ENCODE measurements around the gene MEF2A. TPM values are rescaled to one million over a fixed set of nuclear protein-coding genes. Genes with fewer than 3 reads are reported as not detected.

MEF2A gene
- total RNA-seq, 1 donor from 2014 or later = 49.5 TPM

DNA sequence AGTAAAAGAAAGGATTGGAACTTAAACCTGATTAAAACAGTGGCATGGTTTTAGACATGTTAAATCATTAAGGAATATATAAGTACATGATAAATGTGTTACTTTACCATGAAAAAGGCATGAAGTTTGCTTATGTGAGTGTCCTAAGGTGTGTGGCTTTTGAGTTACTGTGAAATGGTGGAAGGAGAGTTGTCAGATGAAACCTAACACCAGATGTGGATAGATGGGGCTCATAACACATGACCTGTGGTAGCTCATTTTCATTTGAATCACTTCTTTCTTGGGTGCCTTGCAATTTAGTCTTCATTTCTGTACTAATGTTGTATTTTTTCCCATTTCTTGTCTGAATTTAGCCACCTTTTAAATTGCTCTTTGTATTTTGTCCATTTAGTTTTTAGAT lies 13.0 kb downstream of the MEF2A start:
- DNase-seq = no peak
- Mint-ChIP-seq H3K4me3 (ENCODE audit: unreplicated experiment) (no peak overlapping the region), H3K27ac (ENCODE audit: unreplicated experiment) (no peak overlapping the region), H3K27me3 (ENCODE audit: unreplicated experiment) (no peaks in the 10 kb centered on the region), H3K9me3 (ENCODE audit: unreplicated experiment) (no peaks in the 10 kb centered on the region), H3K36me3 (ENCODE audit: unreplicated experiment) (peaks cover 5% of the 10 kb centered on the region), H3K4me1 (ENCODE audit: low read depth, unreplicated experiment) (peaks cover 31% of the 10 kb centered on the region)
- no peak for TF ChIP-seq CTCF (IDR thresholded peaks at IDR 0.05; ENCODE audit: partially characterized antibody, unreplicated experiment)

GRCh38 chr15:99580076-99580475 lies 14.3 kb downstream of the MEF2A start:
- DNase-seq = no peak
- peaks cover 4% of the 10 kb centered on the region for H3K27me3 Mint-ChIP-seq (ENCODE audit: unreplicated experiment)
- no peak for TF ChIP-seq CTCF (IDR thresholded peaks at IDR 0.05; ENCODE audit: partially characterized antibody, unreplicated experiment)
- H3K9me3 Mint-ChIP-seq (ENCODE audit: unreplicated experiment) = no peaks in the 10 kb centered on the region
- peaks cover 31% of the 10 kb centered on the region for H3K4me1 Mint-ChIP-seq (ENCODE audit: low read depth, unreplicated experiment)
- H3K27ac Mint-ChIP-seq (ENCODE audit: unreplicated experiment) = no peak overlapping the region
- no peaks in the 10 kb centered on the region for H3K36me3 Mint-ChIP-seq (ENCODE audit: unreplicated experiment)
- H3K4me3 Mint-ChIP-seq (ENCODE audit: unreplicated experiment) = no peak overlapping the region

DNA sequence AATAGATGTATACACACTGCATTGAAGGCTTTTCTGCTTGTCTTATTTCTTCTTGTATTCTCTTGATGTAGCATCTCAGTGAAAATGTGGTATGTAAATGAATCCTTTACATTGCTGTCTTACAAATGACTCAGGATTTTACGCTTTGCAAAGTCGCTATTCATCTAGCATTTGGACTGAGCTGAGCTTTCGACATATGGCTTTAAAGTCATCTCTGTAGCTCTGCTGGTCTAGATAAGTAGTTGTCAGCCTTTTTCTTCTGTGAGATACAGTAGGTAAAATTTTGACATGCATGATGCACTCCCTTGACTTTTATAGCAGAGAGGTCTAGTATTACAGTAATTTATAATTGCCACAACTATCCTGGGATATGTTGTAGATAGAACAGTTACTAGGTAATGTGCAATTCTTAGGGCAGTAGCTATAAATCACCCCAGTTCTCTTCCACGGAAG lies 16.8 kb downstream of the MEF2A start:
- H3K9me3 Mint-ChIP-seq (ENCODE audit: unreplicated experiment) = no peaks in the 10 kb centered on the region
- peak overlapping the region; percentile 62 for H3K27ac Mint-ChIP-seq (ENCODE audit: unreplicated experiment)
- peaks cover 4% of the 10 kb centered on the region for H3K27me3 Mint-ChIP-seq (ENCODE audit: unreplicated experiment)
- peak overlapping the region; percentile 27 for H3K4me3 Mint-ChIP-seq (ENCODE audit: unreplicated experiment)
- DNase-seq = no peak
- H3K4me1 Mint-ChIP-seq (ENCODE audit: low read depth, unreplicated experiment) = peaks cover 31% of the 10 kb centered on the region
- TF ChIP-seq CTCF (IDR thresholded peaks at IDR 0.05; ENCODE audit: partially characterized antibody, unreplicated experiment) = no peak
- H3K36me3 Mint-ChIP-seq (ENCODE audit: unreplicated experiment) = no peaks in the 10 kb centered on the region

DNA sequence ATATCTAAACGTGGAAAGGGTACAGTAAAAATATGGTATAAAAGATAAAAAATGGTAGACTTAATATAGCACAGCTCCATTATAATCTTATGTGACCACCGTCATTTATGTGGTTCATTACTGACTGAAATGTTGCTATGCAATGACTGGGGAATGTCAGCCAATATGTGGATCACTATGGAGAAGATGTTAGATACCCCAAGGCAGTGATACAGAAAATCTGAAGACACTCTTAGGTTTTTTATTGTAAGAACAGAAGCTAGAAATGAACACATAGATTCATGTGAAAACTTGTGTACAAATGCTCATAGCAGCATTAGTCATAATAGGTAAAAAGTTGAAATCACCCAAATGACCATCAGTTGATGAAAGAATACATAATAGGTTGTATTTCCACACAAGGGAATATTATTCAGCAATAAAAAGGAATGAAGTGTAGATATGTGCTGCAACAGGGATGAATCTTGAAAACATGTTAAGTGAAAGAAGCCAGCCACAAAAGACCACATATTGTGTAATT lies 18.4 kb downstream of the MEF2A start:
- peaks cover 19% of the 10 kb centered on the region for H3K4me1 Mint-ChIP-seq (ENCODE audit: low read depth, unreplicated experiment)
- H3K27me3 Mint-ChIP-seq (ENCODE audit: unreplicated experiment) = peaks cover 4% of the 10 kb centered on the region
- H3K4me3 Mint-ChIP-seq (ENCODE audit: unreplicated experiment) = no peak overlapping the region
- no peak for TF ChIP-seq CTCF (IDR thresholded peaks at IDR 0.05; ENCODE audit: partially characterized antibody, unreplicated experiment)
- H3K9me3 Mint-ChIP-seq (ENCODE audit: unreplicated experiment) = no peaks in the 10 kb centered on the region
- no peak for DNase-seq
- H3K27ac Mint-ChIP-seq (ENCODE audit: unreplicated experiment) = no peak overlapping the region
- peaks cover 4% of the 10 kb centered on the region for H3K36me3 Mint-ChIP-seq (ENCODE audit: unreplicated experiment)

- H3K4me1 Mint-ChIP-seq (ENCODE audit: low read depth, unreplicated experiment) = peaks cover 16% of the 10 kb centered on the region
- H3K4me3 Mint-ChIP-seq (ENCODE audit: unreplicated experiment) = no peak overlapping the region
- H3K27ac Mint-ChIP-seq (ENCODE audit: unreplicated experiment) = no peak overlapping the region
- H3K27me3 Mint-ChIP-seq (ENCODE audit: unreplicated experiment) = peaks cover 6% of the 10 kb centered on the region
- no peak for TF ChIP-seq CTCF (IDR thresholded peaks at IDR 0.05; ENCODE audit: partially characterized antibody, unreplicated experiment)
- H3K9me3 Mint-ChIP-seq (ENCODE audit: unreplicated experiment) = no peaks in the 10 kb centered on the region
- peaks cover 4% of the 10 kb centered on the region for H3K36me3 Mint-ChIP-seq (ENCODE audit: unreplicated experiment)
- no peak for DNase-seq
These were observed 20.3 kb downstream of the MEF2A start for GRCh38 chr15:99586121-99586520.

Data from glutamatergic neuron (in vitro differentiated cells).